Cardiac septum (tissue), 1 donor: ENCODE measurements around the gene UTS2B. TPM values are rescaled to one million over a fixed set of nuclear protein-coding genes. Genes with fewer than 3 reads are reported as not detected.

Experiments
- DNase-seq: peaks from one replicate; pipeline ENCODE4 v3.0.0-alpha.2; 2020; ENCODE audit warnings: low spot score
- intact Hi-C: fragments of 100-400 bp; cut with DNase I; formaldehyde crosslinking; loops from one replicate; pipeline ENCODE4 v1.14.0; 2022
- long read RNA-seq: library from polyadenylated mRNA; unstranded; transcript quantifications from one replicate; pipeline ENCODE4 v2.0.0, GENCODE V29; 2021
- total RNA-seq: library from RNA; stranded (reverse); fragmentation: NEBNext Ultra II Directional; extraction: Animal tissue kit (Norgen Biotek cat#: 25700); gene quantifications from one replicate; pipeline ENCODE4 v1.2.1, GENCODE V29; 2021
- donor health status: DM: no; HTN: no; CAD: no.

Gene UTS2B
- not detected for total RNA-seq
- long read RNA-seq, partial matches to known transcripts: 1 of 1 reads
- long read RNA-seq, other reads (novel, unspliced or antisense): 0 of 1 reads

DNA sequence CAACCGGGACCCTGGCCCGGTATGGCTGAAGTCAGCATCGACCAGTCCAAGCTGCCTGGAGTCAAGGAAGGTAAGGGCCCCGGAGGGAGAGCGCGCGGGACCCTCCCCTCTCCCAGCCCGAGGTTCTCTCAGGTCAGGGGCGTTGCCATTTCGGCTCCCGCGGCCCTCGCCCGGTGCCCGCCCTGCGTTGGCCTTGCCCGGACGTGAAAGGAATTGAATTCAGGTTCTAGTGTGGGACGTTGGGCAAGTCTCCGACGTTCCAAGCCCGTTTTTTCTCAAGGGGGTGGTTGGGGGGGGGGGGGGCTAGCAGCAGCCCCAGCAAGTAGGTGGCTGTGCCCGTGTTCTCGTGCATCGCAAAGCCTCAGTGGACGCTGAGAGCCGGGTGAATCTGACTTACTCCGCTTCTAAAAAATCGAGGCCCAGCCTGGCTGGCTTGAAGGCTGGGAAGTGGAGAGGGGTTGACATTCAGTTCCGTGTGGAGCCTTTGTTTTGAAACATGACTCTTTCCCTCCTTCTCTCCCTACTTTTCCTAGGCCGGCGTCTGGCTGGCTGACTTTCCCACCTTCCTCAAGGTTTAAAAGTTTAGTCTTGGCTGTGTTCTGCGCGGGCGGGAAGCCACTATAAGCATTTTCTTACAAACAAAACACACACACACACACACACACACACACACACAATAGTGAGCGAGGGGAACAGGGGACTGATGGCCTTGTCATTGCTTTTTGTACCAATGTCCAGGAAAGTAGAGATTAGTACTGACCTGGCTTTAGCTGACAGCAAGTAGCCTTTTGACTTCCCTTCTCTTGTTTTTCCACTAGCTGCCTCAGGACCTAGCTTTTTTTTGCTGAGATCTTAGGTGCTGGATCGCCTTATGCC is at the start of gene UTS2B:
Gene UTS2B (minus strand): TSS at position 873 of the 876 bp plus-strand sequence. CDS start 48,337 bp downstream, outside the sequence.
- intact Hi-C loops: loop anchor here (2.0 kb wide), 1 partner anchor 49 kb away; no protein-coding TSS in a partner anchor

GRCh38 chr3:191380001-191380400 is 49.7 kb upstream of the UTS2B start:
- intact Hi-C loops: loop anchor here (10.0 kb wide), 1 partner anchor 235 kb away; no protein-coding TSS in a partner anchor
- no peak for DNase-seq

More for the DNA sequence above, at the start of gene UTS2B:
- no peak for DNase-seq

- intact Hi-C loops: loop anchor here (2.0 kb wide), 1 partner anchor 51 kb away; the partner anchor contains the start of gene CCDC50
- DNase-seq: no peak
Measured at GRCh38 chr3:191379446-191379845, 49.1 kb upstream of the UTS2B start.

- intact Hi-C loops: loop anchor here (2.0 kb wide), 1 partner anchor 49 kb away; the partner anchor contains the start of gene CCDC50
- DNase-seq: no peak
Measured at GRCh38 chr3:191378142-191378812, 48.0 kb upstream of the UTS2B start.

DNA sequence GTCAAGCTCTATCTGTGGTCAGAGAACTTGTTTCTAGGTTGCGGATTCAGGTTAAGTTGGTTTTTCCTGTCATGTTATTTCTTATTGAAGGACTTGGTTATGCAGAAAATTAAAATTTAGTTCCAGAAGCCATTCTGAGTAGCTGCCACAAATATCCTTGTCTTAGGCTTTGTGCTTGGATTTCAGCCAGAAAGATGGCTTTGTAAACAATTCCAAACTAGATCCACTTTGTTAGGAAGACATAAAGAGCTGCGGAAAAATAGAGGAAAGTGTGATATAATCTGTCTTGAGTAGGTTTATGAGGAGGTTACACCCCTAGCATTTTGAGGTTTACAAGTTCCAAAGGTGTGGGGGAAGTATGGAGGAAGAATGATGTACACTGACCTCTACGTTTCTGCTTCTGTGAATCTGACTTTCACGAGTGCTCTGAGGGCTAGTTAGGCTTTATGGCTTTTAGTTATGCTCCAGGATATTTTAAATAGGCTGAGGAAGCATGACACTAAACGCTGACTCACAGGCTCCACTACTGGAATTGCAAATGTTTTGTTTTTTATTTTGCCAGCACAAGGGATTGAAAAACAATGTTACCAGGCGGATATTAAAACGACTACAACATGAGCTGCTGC is 46.3 kb upstream of the UTS2B start:
- intact Hi-C loops: no loop called here
- no peak for DNase-seq

- intact Hi-C loops: no loop called here
- DNase-seq: no peak
Measured at GRCh38 chr3:191373327-191373726, 43.0 kb upstream of the UTS2B start.

DNA sequence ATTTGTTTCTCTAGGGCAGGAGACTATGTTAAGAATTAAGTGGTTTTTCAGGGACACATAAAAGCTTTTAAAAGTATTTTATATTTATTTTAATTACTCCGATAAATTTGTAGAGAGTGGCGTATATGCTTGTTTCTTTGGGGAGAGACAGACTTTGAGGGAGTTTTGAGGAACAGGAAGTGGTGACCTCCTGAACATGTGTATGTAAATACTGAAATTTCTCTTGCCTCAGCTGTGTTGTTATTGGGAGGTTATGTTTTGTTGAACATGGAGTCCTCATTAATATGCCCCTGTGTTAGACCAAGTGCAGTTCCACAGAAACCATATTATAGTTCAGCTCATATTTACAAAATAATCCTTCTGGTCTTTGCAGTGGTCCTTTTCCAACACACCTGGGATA is 41.8 kb upstream of the UTS2B start:
- intact Hi-C loops: no loop called here

DNA sequence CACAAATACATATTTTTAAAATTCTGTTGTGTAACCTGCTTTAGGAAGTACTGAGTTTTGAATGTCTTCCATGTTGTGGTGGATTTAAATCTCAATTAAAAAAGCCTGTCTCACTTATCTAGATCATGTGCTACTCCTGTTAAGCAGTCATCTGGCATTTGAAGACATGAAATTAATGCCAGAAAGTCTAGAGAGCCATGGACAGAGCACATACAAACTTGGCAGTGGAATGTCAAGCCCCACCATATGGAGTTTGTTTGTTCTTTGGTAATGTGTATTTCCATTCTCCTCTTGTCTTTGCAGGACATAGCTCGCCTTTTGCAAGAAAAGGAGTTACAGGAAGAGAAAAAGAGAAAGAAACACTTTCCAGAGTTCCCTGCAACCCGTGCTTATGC is 39.3 kb upstream of the UTS2B start:
- DNase-seq: no peak
- intact Hi-C loops: no loop called here

More for the DNA sequence above, 41.8 kb upstream of the UTS2B start:
- DNase-seq: no peak

GRCh38 chr3:191368755-191369615 is 38.7 kb upstream of the UTS2B start:
- intact Hi-C loops: no loop called here
- no peak for DNase-seq

- DNase-seq: no peak
- intact Hi-C loops: no loop called here
Measured at GRCh38 chr3:191366675-191367074, 36.3 kb upstream of the UTS2B start.

- intact Hi-C loops: no loop called here
- no peak for DNase-seq
Measured at GRCh38 chr3:191363221-191363620, 32.9 kb upstream of the UTS2B start.

DNA sequence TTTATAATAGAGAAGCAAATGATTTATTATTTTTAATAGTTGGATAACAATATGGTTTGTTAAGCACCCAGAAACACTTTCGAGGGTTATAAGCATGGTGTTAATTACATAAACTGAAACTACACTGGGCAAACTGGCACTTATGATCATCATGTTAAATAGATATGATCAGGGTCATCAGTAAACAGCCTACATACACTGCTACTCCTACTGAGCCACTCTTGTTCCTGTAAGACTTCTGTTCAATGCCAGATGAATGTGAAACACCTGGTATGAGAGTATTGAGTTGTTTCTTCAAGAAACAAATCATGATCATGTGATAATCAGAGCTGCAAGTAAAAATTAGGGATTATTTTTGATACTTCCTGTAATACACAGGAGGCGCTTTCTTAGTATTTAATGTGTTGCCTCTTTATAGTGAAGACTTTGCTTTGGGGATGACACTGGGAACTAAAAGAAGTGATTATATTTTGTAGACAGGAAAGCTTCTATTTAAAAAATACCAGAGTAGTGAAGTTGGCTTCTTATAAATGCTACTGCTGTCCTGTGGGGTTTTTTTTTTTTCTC is 32.3 kb upstream of the UTS2B start:
- intact Hi-C loops: no loop called here

GRCh38 chr3:191362037-191362436 is 31.7 kb upstream of the UTS2B start:
- DNase-seq: no peak
- intact Hi-C loops: no loop called here

More for the DNA sequence above, 32.3 kb upstream of the UTS2B start:
- DNase-seq: no peak

DNA sequence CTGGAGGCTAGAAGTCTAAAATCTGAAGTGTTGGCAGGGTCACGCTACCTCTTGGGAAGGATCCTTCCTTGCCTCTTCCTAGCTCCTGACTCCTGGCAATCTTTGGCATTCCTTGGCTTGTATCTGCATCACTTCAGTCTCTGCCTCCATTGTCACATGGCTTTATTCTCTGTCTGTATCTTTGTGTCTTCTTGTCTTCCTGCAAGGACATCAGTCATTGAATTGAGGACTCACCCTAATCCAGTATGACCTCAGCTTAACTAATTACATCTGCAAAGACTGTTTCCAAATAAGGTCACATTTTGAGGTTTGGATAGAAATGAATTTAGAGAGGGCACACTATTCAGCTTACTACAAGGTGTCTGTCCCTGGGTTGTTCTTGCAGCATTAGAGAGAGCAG is 31.1 kb upstream of the UTS2B start:
- intact Hi-C loops: no loop called here
- no peak for DNase-seq

DNA sequence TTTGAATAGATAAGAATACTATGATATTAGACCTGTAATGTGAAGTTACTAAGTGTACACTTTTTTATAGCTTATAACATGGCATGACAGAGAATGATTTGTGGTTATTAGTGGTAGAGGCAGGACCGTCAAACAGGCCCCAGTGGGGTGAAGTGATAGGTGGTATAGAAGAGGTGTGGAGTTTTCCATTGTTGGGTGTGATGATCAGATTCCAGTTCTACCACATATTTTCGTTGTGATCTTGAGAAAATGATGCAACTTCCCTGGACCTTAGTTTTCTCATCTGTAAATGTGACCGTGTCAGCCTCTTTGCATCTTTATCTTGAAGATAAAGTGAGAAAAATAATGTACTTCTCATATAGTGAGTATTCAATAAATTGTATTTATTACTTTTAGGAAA is 30.3 kb upstream of the UTS2B start:
- no peak for DNase-seq
- intact Hi-C loops: no loop called here

GRCh38 chr3:191358929-191359328 is 28.6 kb upstream of the UTS2B start:
- intact Hi-C loops: no loop called here
- no peak for DNase-seq

DNA sequence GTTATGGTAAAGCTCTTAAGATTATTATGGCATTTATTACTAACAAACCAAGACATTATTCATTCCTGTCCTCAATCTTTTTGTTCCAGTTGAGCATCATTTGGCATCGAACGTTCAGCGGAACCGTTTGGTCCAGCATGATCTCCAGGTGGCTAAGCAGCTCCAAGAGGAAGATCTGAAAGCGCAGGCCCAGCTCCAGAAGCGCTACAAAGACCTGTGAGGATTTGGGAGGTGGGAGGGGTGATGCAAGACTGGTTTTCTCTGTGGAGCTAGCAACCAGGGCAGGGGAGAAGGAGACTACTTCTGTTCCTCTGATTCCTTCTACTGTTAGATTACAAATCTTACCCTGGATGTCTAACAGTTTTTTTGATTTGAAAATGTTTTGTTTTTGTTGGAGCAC is 27.6 kb upstream of the UTS2B start:
- intact Hi-C loops: no loop called here
- peak; percentile 71 for DNase-seq

GRCh38 chr3:191356631-191357439 is 26.5 kb upstream of the UTS2B start:
- DNase-seq: no peak
- intact Hi-C loops: no loop called here
